Ishikawa (cell line): ENCODE measurements around the gene ZNF518A.

Source experiments
- CEBPB ChIP-seq: IDR thresholded peaks from 2 replicates; pipeline ENCODE4 v1.6.1; 2012
- CREB1 ChIP-seq: IDR thresholded peaks from 2 replicates; pipeline ENCODE4 v1.6.1; 2012; ENCODE audit warnings: low read depth
- EGR1 ChIP-seq: IDR thresholded peaks from 2 replicates; pipeline ENCODE4 v1.6.1; 2012
- EP300 ChIP-seq: IDR thresholded peaks from 2 replicates; pipeline ENCODE4 v1.6.1; 2012; ENCODE audit warnings: borderline replicate concordance
- FOXM1 ChIP-seq: IDR thresholded peaks from 2 replicates; pipeline ENCODE4 v1.6.1; 2012; ENCODE audit warnings: low read depth, borderline replicate concordance
- NFIC ChIP-seq: IDR thresholded peaks from 2 replicates; pipeline ENCODE4 v1.6.1; 2012
- RAD21 ChIP-seq: IDR thresholded peaks from 2 replicates; pipeline ENCODE4 v1.6.1; 2012; ENCODE audit warnings: low read depth
- TAF1 ChIP-seq: IDR thresholded peaks from 2 replicates; pipeline ENCODE4 v1.6.1; 2012; ENCODE audit warnings: low read depth, mild to moderate bottlenecking
- TCF12 ChIP-seq: IDR thresholded peaks from 2 replicates; pipeline ENCODE4 v1.6.1; 2012; ENCODE audit warnings: low read depth
- TEAD4 ChIP-seq: IDR thresholded peaks from 2 replicates; pipeline ENCODE4 v1.6.1; 2012
- YY1 ChIP-seq: IDR thresholded peaks from 2 replicates; pipeline ENCODE4 v1.6.1; 2012; ENCODE audit warnings: low read depth
- ZBTB7A ChIP-seq: IDR thresholded peaks from 2 replicates; pipeline ENCODE4 v1.6.1; 2012; ENCODE audit warnings: low read depth
- TF ChIP-seq, protein P1 (sequence below): IDR thresholded peaks from 2 replicates; pipeline ENCODE4 v1.6.1; 2012; ENCODE audit warnings: low read depth, mild to moderate bottlenecking
- TF ChIP-seq, protein P2 (sequence below): IDR thresholded peaks from 2 replicates; pipeline ENCODE4 v1.6.1; 2012
- TF ChIP-seq, protein P3 (sequence below): IDR thresholded peaks from 2 replicates; pipeline ENCODE4 v1.6.1; 2012

The ZNF518A gene

DNA sequence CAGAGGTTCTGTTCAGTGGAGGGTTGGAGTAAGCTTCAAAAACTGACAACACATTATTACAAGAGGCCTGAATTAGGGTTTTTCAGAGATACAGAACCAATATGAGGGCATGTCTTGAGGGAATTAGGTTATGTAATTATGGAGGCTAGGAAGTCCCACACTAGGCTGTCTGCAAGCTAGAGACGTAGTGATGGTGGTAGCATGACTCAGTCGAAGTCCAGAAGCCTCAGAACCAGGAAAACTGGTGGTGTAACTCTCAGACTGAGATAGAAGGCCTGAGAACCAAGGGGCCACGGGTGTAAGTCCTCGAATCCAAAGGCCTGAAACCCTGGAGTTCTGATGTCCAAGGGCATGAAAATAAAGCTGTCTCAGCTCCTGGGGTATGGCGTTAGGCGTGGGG is 35.6 kb downstream of the ZNF518A start:
- TF ChIP-seq CREB1 (no peak), ZBTB7A (no peak), TCF12 (no peak), RAD21 (no peak), CEBPB (no peak), NFIC (no peak), YY1 (no peak)
- TF ChIP-seq, protein P1, sequence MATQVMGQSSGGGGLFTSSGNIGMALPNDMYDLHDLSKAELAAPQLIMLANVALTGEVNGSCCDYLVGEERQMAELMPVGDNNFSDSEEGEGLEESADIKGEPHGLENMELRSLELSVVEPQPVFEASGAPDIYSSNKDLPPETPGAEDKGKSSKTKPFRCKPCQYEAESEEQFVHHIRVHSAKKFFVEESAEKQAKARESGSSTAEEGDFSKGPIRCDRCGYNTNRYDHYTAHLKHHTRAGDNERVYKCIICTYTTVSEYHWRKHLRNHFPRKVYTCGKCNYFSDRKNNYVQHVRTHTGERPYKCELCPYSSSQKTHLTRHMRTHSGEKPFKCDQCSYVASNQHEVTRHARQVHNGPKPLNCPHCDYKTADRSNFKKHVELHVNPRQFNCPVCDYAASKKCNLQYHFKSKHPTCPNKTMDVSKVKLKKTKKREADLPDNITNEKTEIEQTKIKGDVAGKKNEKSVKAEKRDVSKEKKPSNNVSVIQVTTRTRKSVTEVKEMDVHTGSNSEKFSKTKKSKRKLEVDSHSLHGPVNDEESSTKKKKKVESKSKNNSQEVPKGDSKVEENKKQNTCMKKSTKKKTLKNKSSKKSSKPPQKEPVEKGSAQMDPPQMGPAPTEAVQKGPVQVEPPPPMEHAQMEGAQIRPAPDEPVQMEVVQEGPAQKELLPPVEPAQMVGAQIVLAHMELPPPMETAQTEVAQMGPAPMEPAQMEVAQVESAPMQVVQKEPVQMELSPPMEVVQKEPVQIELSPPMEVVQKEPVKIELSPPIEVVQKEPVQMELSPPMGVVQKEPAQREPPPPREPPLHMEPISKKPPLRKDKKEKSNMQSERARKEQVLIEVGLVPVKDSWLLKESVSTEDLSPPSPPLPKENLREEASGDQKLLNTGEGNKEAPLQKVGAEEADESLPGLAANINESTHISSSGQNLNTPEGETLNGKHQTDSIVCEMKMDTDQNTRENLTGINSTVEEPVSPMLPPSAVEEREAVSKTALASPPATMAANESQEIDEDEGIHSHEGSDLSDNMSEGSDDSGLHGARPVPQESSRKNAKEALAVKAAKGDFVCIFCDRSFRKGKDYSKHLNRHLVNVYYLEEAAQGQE, result no peak

DNA sequence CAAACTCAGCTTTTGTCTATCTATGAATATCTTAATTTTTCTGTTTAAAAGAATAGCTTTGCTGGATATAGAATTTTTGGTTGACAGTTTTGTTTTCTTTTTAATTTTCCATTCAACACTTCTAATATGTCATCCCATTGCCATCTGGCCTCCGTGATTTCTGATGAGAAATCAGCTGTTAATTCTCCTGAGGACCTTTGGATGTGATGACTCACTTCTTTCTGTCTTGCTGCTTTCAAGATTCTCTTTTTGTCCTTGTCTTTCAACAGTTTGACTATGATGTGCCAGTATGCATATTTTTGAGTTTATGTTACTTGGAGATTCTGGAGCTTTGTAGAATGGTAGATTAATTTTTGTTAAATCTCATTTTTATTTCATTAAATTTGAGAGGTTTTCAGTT is 38.4 kb downstream of the ZNF518A start:
- TF ChIP-seq FOXM1 (no peak), ZBTB7A (no peak), TAF1 (no peak), CREB1 (no peak), EP300 (no peak), RAD21 (no peak), TCF12 (no peak), CEBPB (no peak), EGR1 (no peak), TEAD4 (no peak), NFIC (no peak), YY1 (no peak)
- TF ChIP-seq, protein P1, result no peak
- TF ChIP-seq, protein P2, sequence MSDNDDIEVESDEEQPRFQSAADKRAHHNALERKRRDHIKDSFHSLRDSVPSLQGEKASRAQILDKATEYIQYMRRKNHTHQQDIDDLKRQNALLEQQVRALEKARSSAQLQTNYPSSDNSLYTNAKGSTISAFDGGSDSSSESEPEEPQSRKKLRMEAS, result no peak
- TF ChIP-seq, protein P3, sequence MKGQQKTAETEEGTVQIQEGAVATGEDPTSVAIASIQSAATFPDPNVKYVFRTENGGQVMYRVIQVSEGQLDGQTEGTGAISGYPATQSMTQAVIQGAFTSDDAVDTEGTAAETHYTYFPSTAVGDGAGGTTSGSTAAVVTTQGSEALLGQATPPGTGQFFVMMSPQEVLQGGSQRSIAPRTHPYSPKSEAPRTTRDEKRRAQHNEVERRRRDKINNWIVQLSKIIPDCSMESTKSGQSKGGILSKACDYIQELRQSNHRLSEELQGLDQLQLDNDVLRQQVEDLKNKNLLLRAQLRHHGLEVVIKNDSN, result no peak

DNA sequence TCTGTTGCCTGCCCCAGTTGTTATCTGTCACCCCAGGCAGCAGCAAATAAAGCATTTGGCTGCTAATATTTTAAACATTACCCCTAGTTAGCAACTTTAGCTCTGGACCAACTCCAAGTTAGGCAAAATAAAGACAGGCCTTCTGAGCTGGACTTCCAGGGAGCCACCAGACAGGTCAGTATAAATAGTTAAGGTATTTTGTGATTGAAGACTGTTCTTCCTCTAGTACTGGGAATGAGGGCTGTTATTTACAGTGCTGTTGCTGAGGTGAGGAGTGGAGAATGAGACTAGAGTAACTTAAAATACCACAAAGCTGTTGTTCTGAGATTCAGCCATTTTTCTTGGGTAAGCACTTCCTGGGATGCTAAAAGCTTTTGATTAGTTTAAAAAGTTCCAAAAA is 40.1 kb downstream of the ZNF518A start:
- TF ChIP-seq TCF12 (no peak), RAD21 (no peak), YY1 (no peak), FOXM1 (no peak), NFIC (no peak), TEAD4 (no peak), EP300 (no peak), TAF1 (no peak)
- TF ChIP-seq, protein P3, result no peak

DNA sequence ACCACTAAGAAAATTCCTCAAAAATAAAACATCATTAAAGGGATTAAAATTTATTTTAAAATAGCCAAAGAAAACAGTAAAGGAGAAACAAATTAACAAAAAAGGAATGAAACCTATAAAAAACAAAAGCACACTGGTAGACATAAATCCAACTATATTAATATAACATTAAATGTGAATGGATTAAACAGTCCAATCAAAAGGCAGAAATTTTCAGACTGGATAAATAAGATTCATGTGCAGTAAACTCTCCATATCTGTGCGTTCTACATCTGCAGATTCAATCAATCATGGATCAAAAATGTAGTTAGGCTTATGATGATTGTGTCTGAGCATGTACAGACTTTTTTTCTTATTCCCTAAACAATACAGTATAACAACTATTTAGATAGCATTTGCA is 42.6 kb downstream of the ZNF518A start:
- TF ChIP-seq NFIC (no peak), TCF12 (no peak), YY1 (no peak), FOXM1 (no peak), CEBPB (no peak)
- TF ChIP-seq, protein P3, result no peak
- TF ChIP-seq, protein P1, result no peak

DNA sequence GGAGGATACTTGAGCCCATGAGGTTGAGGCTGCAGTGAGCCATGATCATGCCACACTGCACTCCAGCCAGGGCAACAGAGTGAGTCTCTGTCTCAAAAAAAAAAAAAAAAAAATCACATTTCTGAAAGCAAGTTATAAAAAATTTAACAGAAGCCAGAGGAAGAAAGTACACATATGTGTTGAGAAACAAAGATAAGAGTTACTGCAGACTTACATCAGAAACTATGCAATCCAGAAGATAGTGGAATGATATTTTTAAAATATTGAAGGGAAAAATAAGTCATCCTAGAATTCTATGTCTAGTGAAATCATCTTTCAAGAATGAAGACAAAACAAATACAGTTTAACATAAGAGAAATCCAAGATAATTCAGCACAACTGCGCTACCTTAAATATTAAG is 46.9 kb downstream of the ZNF518A start:
- TF ChIP-seq NFIC (no peak), CREB1 (no peak), TAF1 (no peak)
